Lower leg skin (tissue), 4 donors: ENCODE data around the gene WDFY4. TPM values are rescaled to one million over a fixed set of nuclear protein-coding genes. Genes with fewer than 3 reads are reported as not detected.

Experiments
- DNase-seq, 2 donors: peaks; one replicate each; pipeline ENCODE4 v3.0.0-alpha.2; 2019; ENCODE audit warnings: low spot score in 2 of 2
- H3K4me3 ChIP-seq: fragments of 200-600 bp; sonication (generic); 2 replicates; pipeline ENCODE4 v1.5.1; 2017; ENCODE audit warnings: mild to moderate bottlenecking, low read depth; ENCODE audit not compliant: poor library complexity, severe bottlenecking
- CTCF ChIP-seq, 3 donors: fragments of 450-650 bp; IDR thresholded peaks; one replicate each; pipeline ENCODE4 v1.5.1; 2016; ENCODE audit warnings: antibody characterized with exemption in 3 of 3, mild to moderate bottlenecking in 3 of 3, moderate library complexity in 2 of 3
- POLR2A ChIP-seq, 2 donors: fragments of 450-650 bp; IDR thresholded peaks; one replicate each; pipeline ENCODE4 v1.6.1; 2016 to 2017; ENCODE audit warnings: antibody characterized with exemption in 2 of 2, mild to moderate bottlenecking in 1 of 2, moderate library complexity in 1 of 2
- WGBS, 2 donors: methylation state at CpG; one replicate each; pipeline ENCODE4 v1.1.5; 2018; 5-methylcytosine and 5-hydroxymethylcytosine counted together
- intact Hi-C: fragments of 100-400 bp; cut with DNase I; formaldehyde crosslinking; loops from one replicate; pipeline ENCODE4 v1.15.0; 2023; ENCODE audit warnings: low total_unique reads
- total RNA-seq, 4 donors: library from RNA; depleted of rRNA; stranded (reverse); fragments of >200 nt; gene quantifications; one replicate each; pipeline ENCODE4 v1.1.0, GENCODE V29; 2016

Gene WDFY4
- total RNA-seq, 4 donors from 2014 or later, result 0.91 to 4.2 (median 1.1) TPM

GRCh38 chr10:48895803-48896195, 211.1 kb downstream of the WDFY4 start:
- 63 to 70% methylated on average over 3 of the region's 3 CpGs for WGBS, 2 donors
- intact Hi-C loops, result no loop called here
- TF ChIP-seq CTCF (IDR thresholded peaks at IDR 0.05) (no peak), POLR2A (IDR thresholded peaks at IDR 0.05) (no peak)
- no peak for DNase-seq
- H3K4me3 ChIP-seq, result no peak overlapping the region

GRCh38 chr10:48896756-48897440, 212.2 kb downstream of the WDFY4 start:
- no peak overlapping the region for H3K4me3 ChIP-seq
- DNase-seq, result peak in 1 of 2 donors; percentile 38
- TF ChIP-seq POLR2A (IDR thresholded peaks at IDR 0.05) (no peak), CTCF (IDR thresholded peaks at IDR 0.05) (no peak)
- WGBS, 2 donors, result 61 to 66% methylated on average over 13 of the region's 13 CpGs
- intact Hi-C loops, result no loop called here

GRCh38 chr10:48897441-48897790, 212.7 kb downstream of the WDFY4 start:
- intact Hi-C loops, result no loop called here
- no peak overlapping the region for H3K4me3 ChIP-seq
- 87 to 89% methylated on average over 8 to 10 of the region's 10 CpGs for WGBS, 2 donors
- no peak for TF ChIP-seq CTCF (IDR thresholded peaks at IDR 0.05)
- no peak for DNase-seq

- DNase-seq, result no peak
- intact Hi-C loops, result no loop called here
- 89 to 93% methylated on average over 1 of the region's 1 CpG for WGBS, 2 donors
- no peak overlapping the region for H3K4me3 ChIP-seq
- TF ChIP-seq POLR2A (IDR thresholded peaks at IDR 0.05), result no peak
- TF ChIP-seq CTCF (IDR thresholded peaks at IDR 0.05), result no peak
Observed at GRCh38 chr10:48898426-48898825, 213.8 kb downstream of the WDFY4 start.

GRCh38 chr10:48899781-48900180, 215.1 kb downstream of the WDFY4 start:
- intact Hi-C loops, result no loop called here
- TF ChIP-seq CTCF (IDR thresholded peaks at IDR 0.05), result no peak
- TF ChIP-seq POLR2A (IDR thresholded peaks at IDR 0.05), result no peak
- no peak overlapping the region for H3K4me3 ChIP-seq
- WGBS, 2 donors, result 90 to 91% methylated on average over 7 of the region's 8 CpGs
- peak in 1 of 2 donors; percentile 9 for DNase-seq

- H3K4me3 ChIP-seq, result no peak overlapping the region
- no peak for TF ChIP-seq POLR2A (IDR thresholded peaks at IDR 0.05)
- no peak for TF ChIP-seq CTCF (IDR thresholded peaks at IDR 0.05)
- DNase-seq, result peak in 1 of 2 donors; percentile 24
- 62 to 69% methylated on average over 2 of the region's 2 CpGs for whole genome bisulfite sequencing, 2 donors
- intact Hi-C loops, result no loop called here
Observed at GRCh38 chr10:48900371-48900801, 215.7 kb downstream of the WDFY4 start.
